NCI-H82 (cell line): Measurements from ENCODE around the gene NRN1.
"Not testable (repeated sequence)": the region's sequence is repeated elsewhere in the genome, so short reads cannot be mapped to it uniquely, and the experiment has no call there.

Experiments used
- DNase-seq: peaks from one replicate; lab custom pipeline; 2025; lab: John Stamatoyannopoulos, UW

Gene NRN1

DNA sequence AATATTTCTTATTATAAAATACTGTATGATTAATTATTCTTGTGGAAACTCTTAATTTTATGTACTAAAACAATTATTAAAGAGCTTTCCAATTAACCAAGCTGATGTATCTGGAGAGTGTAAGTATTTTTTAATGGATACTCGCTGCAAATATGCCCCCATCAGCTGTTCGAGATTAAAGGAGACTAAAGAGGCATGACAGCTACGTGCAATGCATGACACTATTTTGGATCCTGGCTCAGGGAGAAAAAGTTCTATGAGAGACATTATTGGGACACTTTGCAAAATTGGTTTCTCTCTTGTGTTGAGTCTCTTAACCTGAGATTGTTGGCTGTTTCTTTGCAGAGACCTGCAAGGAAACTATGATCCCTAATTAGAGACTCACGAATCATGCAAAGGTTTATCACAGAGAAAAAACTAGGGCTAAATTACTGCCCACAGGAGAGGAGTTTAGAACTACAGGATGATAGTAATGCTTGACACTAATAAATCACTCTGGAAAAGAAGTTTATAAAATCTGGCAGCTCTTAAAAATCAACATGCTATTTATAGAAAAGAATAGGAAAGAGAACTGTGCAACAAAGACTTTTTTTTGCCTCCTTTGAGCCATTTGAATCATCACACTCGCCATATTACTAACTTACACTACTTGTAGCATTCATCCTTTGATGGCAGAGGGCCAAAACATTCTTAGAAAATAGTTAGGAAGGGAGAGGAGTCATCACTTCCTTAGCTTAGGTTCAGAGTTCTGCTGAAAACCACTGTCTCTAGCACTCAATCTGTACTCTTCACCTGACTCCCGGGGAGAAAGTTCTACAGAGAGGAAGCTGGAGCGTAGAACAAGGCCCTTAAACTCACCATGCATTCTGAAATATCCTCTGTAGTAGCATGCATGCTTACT is 25.3 kb downstream of the NRN1 start:
- no peak for DNase-seq

DNA sequence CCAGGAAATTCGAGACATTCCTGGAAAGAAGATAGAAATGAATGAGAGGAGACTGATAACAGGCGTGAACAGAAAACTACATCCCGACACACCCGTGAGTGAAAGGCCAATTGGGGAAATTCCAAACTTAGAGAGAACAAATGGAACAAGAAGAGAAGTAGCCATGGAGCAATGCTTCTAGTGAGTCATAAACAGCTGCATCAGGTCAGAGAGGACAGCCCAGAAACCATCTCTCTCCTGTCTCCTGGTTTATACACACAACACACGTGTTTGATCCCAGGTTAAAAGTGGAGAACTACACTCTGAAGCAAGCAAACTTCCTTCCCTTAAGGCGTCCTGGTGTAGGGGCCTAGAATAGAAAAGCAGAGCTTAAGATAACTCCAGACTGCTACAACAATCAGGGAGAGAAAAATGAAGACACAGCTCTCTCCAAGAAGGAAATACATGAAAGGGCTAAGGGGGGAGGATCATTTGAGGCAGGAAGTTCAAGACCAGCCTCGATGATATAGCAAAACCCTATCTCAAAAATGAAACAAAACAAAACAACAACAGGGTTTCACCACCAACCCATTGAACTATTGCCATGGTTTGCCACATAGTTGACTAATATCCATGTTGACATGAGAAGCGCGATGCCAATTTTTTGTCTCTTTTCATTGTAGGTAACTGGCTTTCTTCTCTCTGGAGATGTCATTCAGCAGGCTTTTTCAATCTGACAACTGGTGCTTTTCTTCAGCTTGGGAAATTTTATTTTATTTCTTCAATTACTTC is 26.9 kb downstream of the NRN1 start:
- no peak for DNase-seq

DNA sequence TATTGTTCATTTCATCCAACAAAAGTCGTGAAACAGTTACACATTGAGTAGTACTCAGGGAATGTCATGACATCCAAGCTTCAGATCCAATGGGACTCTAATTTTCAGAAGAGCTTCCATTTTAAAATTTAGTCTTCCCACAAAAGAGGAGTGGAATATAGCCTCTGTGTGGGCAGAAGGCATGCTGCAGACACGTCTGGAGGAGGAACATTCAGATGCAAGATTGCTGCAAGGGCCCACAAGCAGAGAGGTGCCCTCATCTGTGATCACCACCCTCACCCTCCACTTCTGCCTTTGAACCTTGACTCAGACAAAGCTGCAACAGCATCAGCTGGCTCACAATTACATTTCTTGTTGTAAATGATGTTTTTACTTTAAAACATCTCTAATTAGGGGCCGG is 29.9 kb downstream of the NRN1 start:
- DNase-seq, result no peak

DNA sequence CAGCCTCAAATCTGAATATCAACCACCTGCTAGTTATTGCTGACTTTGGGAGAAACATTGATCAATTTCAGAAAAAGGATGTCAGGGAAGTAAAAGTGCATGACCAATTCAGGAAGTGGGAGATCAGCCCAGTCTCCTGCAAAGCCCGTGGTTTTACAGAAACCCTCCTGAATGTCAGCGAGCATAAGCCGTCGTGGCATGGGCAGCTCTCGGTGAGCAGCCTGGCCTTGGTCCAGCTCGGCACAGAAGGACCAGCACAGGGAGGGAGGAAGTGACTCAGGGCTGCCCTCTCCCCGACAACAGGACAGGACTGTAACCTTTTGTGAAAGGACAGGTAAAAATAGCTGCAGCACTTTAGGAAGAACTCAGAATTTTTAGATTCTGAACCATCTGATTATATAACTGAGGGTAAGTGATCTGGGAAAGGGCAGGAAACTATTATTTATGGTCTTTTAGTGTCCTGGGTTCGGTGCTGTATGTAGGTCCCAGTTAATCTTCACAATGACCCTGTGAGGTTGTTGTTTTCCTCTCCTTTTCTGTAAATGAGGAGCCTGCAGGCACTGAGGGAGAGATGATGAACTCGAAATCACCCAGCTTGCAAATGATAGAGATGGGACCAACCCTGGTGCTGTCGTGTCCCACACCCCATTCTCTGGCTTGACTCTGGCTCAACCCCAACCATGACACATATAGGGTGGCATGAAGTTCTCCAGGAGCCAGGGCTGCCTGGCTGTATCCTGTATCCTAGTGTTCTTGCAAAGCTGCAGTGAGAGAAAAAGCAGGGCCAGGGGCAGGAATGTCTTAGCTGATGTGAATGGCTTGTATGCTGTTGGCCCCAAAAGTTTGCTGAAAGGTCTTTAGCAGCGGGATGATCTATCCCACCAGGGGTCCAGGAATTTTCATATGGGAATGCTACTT is 37.6 kb downstream of the NRN1 start:
- no peak for DNase-seq

DNA sequence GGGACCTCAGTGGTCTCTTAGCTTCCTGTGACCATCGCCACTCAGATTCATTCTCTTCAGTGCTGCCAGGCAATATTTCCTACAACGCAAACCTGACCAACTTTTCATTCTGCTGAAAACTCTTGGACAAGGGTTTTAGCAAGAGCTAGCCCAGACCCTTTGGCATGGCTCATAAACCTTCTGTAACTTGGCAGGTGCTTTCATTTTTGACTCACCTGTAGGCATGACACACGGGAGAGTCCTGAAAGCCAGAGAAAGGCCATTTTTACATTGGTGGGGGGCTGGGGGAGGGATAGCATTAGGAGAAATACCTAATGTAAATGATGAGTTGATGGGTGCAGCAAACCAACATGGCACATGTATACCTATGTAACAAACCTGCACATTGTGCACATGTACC is 38.7 kb downstream of the NRN1 start:
- DNase-seq, result not testable (repeated sequence)

DNA sequence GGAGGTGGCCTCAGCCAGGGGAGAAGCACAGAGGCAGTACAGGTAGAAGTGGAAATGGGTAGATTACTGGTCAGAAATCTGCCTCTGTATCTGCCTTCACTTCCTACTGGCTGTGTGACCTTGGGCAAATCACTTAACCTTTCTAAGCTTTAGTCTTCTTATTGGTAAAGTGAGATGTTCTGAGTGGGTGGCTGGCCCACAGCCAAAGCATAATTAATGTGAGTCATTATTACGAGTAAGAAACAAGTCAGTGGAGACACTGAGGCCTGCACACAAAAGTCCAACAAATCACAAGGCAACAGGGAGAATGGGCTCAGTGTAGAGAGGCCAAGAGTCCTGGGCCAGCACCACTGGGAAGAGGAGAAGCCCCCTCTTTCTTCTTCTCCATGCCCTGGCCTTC is 39.1 kb downstream of the NRN1 start:
- peak; percentile 4 for DNase-seq

DNA sequence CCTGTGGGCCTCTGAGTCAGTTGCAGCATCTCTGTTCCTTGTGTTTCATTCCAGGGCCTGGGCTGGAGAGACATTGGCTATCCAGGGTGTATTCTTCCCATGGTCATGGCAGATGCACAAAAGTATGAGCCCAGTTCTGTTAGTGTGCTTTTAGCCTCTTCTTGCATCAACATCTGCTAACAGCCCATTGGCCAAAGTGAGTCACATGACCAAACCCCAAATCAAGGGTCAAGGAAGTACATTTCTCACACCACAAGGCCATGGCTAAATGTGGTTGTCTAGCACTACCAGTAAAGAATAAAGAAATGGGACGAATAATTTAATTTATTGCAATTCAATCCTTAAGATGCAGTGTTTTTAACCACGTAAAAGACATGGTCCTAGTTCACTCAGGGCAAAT is 43.9 kb downstream of the NRN1 start:
- DNase-seq, result no peak

DNA sequence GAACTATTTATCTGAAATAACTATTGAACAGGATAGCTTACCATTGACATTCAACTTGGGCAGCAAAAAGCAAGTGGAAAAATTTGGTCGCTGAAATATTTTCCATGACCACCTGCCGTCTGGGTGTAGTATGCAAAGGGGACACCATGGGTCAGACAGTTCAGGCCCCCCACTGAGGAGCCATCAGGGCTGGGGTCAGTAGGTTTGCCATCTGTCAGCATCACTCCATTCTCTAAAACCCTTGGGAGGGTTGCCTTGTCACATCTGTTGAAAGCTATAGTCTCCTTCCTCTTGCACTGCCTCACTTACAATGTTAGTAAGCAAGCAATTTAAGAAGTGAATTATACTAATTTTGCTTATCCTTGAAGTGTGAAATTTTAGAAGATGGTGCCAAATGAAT is 44.9 kb downstream of the NRN1 start:
- peak; percentile 12 for DNase-seq

DNA sequence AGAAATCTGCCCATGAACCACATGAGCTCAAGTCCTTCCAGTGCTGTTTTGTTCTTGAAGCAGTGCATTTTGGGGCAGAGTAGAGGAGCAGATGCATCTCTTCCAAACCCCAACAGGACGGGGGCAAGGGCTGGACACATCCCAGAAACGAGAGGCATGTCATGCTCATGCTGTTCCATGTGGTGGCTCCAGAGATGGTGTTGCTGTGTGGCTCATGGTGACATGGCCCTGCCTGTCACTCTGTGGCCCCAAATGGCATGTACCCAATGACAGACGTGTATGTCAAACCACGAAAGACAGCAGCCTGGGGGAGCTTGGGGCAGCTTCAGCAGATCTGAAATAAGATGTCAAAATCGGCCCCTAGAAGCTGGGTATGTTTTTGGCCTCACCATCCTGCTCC is 46.3 kb downstream of the NRN1 start:
- no peak for DNase-seq

DNA sequence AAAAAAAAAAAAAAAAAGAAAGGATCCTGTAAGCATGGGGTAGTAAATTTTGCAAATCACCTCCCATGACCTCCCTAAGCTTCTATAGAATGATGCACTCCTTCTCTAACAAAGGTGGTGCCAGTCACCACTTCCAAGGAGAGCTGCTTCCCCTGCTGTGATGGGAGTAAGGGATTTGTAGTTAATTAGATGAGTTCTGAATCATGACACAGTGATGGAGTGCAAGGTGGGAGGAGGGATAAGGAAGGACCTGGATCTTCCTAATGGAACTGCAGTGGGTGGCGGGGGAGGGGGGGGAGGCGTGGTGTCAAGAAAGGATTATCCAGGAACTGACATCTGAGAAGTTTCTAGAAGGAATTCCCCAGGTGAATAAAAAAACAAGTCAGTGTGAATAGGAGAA is 47.8 kb downstream of the NRN1 start:
- peak; percentile 48 for DNase-seq

DNA sequence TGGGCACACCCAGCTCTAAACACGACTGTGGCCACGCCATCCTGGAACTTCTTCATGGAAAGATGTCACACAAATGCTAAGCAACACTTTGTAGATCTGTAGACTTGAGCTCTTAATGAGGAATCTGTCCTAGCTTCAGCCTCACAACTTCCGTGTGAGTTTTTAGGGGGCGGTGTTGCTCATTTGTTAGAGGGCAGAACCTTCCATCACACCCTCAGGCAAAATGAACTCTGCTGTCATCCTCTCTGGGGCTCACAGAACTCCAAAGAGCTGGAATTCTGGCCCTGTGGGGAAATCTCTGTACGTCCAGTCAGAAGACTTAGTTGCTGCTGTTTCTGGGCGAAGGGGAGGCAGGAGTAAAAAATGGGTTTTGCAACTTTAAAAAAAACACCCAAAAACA is 49.8 kb downstream of the NRN1 start:
- DNase-seq, result no peak

DNA sequence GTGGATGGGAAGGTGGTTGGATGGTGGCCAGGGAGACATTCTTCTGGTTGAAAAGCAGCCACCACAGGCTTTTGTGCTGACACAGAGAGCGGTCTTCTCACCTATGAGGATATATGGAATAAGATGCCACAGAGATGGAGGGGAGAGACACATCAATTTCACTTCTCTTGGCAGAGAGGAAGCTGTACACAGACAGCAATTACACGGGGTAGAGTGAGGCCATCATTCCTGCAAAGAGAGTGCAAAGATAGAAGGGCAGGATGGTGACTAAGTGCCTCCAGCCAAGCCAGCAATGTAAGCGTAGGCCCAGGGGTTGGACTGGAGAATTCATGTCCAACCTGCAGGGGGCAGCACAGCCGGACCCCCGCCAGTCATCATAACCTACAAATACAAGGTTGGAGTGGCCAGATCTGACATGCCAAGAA is 56.4 kb downstream of the NRN1 start:
- DNase-seq, result peak; percentile 36
